Endothelial cell (in vitro differentiated cells): Measurements from ENCODE around the gene CYRIA. TPM values are rescaled to one million over a fixed set of nuclear protein-coding genes. Genes with fewer than 3 reads are reported as not detected.

Experiments
- DNase-seq: peaks from one replicate; pipeline ENCODE4 v3.0.0; 2021; ENCODE audit warnings: low spot score
- H3K27ac Mint-ChIP-seq: one replicate; pipeline ENCODE4 v1.8.0; 2021; ENCODE audit warnings: mixed read lengths, inconsistent platforms; ENCODE audit not compliant: unreplicated experiment
- H3K27me3 Mint-ChIP-seq: one replicate; pipeline ENCODE4 v1.8.0; 2021; ENCODE audit warnings: mild to moderate bottlenecking, moderate library complexity, mixed read lengths, inconsistent platforms; ENCODE audit not compliant: unreplicated experiment
- H3K36me3 Mint-ChIP-seq: one replicate; pipeline ENCODE4 v1.8.0; 2021; ENCODE audit warnings: mild to moderate bottlenecking, low read depth, mixed read lengths, inconsistent platforms; ENCODE audit not compliant: unreplicated experiment
- H3K4me1 Mint-ChIP-seq: one replicate; pipeline ENCODE4 v1.8.0; 2021; ENCODE audit warnings: mild to moderate bottlenecking, mixed read lengths, inconsistent platforms; ENCODE audit not compliant: unreplicated experiment
- H3K4me3 Mint-ChIP-seq: one replicate; pipeline ENCODE4 v1.8.0; 2021; ENCODE audit warnings: mild to moderate bottlenecking, mixed read lengths, inconsistent platforms; ENCODE audit not compliant: unreplicated experiment
- H3K9me3 Mint-ChIP-seq: one replicate; pipeline ENCODE4 v1.8.0; 2021; ENCODE audit warnings: mixed read lengths, inconsistent platforms; ENCODE audit not compliant: unreplicated experiment
- long read RNA-seq: library from polyadenylated mRNA; unstranded; transcript quantifications from one replicate; pipeline ENCODE4 v2.0.0, GENCODE V29; 2020; ENCODE audit not compliant: unreplicated experiment
- total RNA-seq: library from RNA; stranded (reverse); fragmentation: NEBNext Ultra II Directional; extraction: Animal tissue kit (Norgen Biotek cat#: 25700); gene quantifications from one replicate; pipeline ENCODE4 v1.2.1, GENCODE V29; 2021; ENCODE audit not compliant: unreplicated experiment
- TF ChIP-seq, protein P1 (sequence below): fragments of 200-600 bp; sonication (generic); IDR thresholded peaks from one replicate; pipeline ENCODE4 v1.5.0; 2021; ENCODE audit warnings: antibody characterized with exemption; ENCODE audit not compliant: unreplicated experiment

CYRIA gene
- total RNA-seq: 32.4 TPM
- long read RNA-seq, full-length matches to known transcripts: 7 of 16 reads
- long read RNA-seq, partial matches to known transcripts: 2 of 16 reads
- long read RNA-seq, other reads (novel, unspliced or antisense): 7 of 16 reads

DNA sequence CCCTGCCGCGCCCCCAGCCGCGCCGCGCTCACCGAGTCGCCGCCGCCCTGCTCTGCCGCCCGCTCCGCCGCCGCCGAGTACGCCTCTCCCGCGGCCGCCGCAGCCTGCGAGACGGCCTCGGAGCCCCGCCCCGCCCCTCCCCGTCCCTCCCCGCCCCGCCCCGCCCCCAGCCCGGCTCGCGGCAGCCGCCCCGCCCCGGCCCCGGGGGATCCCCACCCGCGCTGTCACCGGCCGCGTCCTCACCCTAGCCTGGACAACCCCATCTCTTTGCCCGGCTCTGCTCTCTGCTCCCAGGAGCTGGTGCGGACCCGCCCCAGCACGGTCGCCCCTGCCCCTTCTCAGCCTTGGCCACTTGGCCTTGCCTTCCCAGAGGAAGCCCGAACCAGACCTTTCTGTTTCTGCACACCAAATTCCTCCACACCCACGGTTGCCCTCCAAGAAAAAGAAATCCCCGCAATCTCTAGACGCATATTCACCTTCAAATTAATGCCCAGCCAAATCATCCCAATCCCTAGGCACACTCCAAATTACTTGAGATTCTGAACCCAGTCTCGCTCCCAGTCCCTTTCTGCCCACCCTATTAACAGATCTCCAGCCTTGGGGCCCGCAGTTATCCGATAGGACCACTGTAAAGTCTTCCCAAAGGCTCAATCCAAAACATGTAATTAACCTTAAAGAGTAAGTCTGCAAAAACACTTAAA lies at the start of gene CYRIA:
TSS of gene CYRIA (minus strand) at position 87 of the 701 bp plus-strand sequence. CDS start 77,715 bp downstream, outside the sequence.
- Mint-ChIP-seq H3K27ac (peak within 1 kb of the TSS; percentile 76), H3K4me1 (peaks cover 39% of the 10 kb centered on the region), H3K36me3 (peaks cover 16% of the 10 kb centered on the region), H3K27me3 (peaks cover 5% of the 10 kb centered on the region), H3K4me3 (peak within 1 kb of the TSS; percentile 95), H3K9me3 (no peaks in the 10 kb centered on the region)
- TF ChIP-seq, protein P1, sequence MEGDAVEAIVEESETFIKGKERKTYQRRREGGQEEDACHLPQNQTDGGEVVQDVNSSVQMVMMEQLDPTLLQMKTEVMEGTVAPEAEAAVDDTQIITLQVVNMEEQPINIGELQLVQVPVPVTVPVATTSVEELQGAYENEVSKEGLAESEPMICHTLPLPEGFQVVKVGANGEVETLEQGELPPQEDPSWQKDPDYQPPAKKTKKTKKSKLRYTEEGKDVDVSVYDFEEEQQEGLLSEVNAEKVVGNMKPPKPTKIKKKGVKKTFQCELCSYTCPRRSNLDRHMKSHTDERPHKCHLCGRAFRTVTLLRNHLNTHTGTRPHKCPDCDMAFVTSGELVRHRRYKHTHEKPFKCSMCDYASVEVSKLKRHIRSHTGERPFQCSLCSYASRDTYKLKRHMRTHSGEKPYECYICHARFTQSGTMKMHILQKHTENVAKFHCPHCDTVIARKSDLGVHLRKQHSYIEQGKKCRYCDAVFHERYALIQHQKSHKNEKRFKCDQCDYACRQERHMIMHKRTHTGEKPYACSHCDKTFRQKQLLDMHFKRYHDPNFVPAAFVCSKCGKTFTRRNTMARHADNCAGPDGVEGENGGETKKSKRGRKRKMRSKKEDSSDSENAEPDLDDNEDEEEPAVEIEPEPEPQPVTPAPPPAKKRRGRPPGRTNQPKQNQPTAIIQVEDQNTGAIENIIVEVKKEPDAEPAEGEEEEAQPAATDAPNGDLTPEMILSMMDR: no peak
- peak; percentile 42 for DNase-seq

DNA sequence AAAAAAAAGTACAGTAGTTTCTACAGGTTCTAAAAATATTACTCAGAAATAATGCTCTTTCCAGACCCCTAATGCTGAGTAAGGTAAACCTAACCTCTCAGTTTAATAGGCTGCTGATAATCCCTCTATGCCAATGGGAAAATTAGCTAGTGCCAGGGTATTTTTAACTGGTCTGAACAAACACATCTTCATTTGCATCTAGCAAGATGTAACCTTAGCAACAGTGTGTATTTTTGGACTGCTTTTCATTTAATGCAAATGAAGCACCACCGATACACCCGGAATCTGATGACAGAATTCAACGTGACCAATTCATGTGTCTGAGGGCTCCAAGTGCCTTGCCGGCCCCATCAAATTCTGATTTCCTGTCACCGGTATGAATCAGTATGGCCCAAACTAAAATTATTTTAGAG lies 47.4 kb upstream of the CYRIA start:
- peaks cover 12% of the 10 kb centered on the region for H3K4me1 Mint-ChIP-seq
- no peak overlapping the region for H3K27ac Mint-ChIP-seq
- H3K36me3 Mint-ChIP-seq: no peaks in the 10 kb centered on the region
- no peaks in the 10 kb centered on the region for H3K9me3 Mint-ChIP-seq
- H3K27me3 Mint-ChIP-seq: no peaks in the 10 kb centered on the region
- no peak for DNase-seq
- TF ChIP-seq, protein P1: no peak
- no peak overlapping the region for H3K4me3 Mint-ChIP-seq

DNA sequence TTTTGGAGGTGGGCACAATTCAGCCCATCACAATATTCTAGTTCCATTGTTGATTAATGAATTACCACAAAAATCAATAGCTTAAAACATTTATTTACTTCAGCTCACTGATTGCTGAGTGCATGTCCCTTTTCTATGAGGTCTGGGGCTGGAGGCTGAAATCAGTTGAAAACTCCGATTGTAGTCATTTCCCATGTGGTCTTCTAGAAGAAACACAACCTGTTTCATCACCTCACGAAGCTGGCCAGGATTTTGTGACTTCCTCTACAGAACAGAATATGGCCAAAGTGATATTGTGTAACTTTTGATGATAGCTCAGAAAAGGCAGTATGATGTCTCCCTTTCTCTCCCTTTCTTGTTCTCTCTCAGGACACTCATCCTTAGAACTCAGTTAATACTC lies 44.1 kb upstream of the CYRIA start:
- no peaks in the 10 kb centered on the region for H3K36me3 Mint-ChIP-seq
- no peak overlapping the region for H3K27ac Mint-ChIP-seq
- H3K9me3 Mint-ChIP-seq: no peaks in the 10 kb centered on the region
- H3K4me3 Mint-ChIP-seq: no peak overlapping the region
- no peak for DNase-seq
- H3K4me1 Mint-ChIP-seq: peaks cover 14% of the 10 kb centered on the region
- TF ChIP-seq, protein P1: no peak
- no peaks in the 10 kb centered on the region for H3K27me3 Mint-ChIP-seq

DNA sequence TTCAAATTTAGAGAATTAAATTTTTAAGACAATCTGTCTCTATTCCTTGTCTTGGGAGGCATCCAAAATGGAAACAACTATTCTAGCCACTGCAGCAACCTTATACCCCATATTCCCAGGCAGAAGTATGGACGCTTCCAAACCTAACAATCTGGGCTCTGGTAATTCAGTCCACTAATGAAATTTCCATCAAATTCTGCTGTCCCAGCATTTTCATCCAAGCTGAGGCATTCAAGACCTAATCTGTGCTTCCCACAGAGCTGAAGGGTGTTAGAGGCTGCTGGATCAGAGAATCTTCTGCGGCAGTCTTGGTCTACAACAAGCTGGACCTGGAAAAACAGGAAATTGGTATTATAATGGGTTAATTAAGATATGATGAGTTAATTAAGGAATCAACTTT lies 42.5 kb upstream of the CYRIA start:
- Mint-ChIP-seq H3K27me3 (no peaks in the 10 kb centered on the region), H3K27ac (no peak overlapping the region), H3K4me1 (peaks cover 14% of the 10 kb centered on the region), H3K9me3 (no peaks in the 10 kb centered on the region), H3K4me3 (no peak overlapping the region), H3K36me3 (no peaks in the 10 kb centered on the region)
- no peak for DNase-seq
- TF ChIP-seq, protein P1: no peak

DNA sequence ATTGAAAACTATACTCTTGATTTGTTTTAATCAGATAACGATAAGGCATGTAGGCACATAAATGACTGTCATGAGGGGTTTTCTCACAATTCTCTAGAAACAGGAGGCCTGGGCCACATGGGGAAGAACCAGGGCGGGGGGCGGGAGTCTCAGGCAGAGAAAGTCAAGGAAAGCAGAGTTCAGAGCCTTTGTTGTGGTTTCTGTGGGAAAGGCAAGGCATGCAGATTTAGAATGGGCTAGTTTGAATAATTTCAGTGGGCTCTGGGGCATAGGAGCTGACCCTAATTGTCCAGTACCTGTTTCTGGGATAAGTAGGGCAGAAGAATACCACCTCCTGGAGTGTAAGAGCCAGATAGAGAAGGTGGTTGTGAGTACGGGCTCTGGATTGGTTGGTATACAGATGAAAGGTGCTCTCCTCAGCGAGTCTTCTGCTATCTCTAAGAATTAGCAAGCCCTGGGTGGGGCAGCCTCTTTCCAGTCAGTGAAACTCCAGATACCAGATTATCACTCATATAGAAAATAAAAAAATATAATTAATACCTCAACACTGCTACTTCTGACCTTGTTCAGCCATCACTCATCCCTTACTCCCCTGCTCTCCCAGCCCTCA lies 41.5 kb upstream of the CYRIA start:
- no peaks in the 10 kb centered on the region for H3K36me3 Mint-ChIP-seq
- no peak for DNase-seq
- H3K4me1 Mint-ChIP-seq: peaks cover 9% of the 10 kb centered on the region
- H3K27me3 Mint-ChIP-seq: no peaks in the 10 kb centered on the region
- TF ChIP-seq, protein P1: no peak
- no peak overlapping the region for H3K4me3 Mint-ChIP-seq
- no peak overlapping the region for H3K27ac Mint-ChIP-seq
- H3K9me3 Mint-ChIP-seq: no peaks in the 10 kb centered on the region
